ENCODE results near the gene MBNL2.

MBNL2 gene

DNA sequence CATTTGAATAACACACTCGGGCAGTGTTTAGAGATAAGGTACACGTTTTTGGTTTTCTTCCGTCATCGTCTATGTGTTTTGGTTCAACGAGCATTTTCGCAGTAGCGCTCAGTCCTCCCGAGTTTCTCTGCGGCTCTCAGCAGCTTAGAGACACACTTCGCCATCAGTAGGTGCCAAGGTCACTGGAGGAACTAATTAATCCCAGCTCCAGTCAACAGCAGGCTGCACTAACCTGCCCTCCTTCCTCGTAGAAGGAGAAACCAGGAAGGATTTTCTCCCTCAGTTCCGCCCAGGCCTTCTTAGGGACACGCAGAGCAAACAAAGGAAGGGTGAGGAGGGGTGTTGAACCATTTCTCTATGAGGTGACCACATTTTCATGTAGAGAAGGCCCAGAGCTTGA is 12.6 kb downstream of the MBNL2 start:
- peaks cover 97% of the 10 kb centered on the region for H3K79me2 ChIP-seq (ENCODE audit: low read length)
- H3K9me2 ChIP-seq (replicated peaks; ENCODE audit: insufficient read depth, low read length), result no peaks in the 10 kb centered on the region
- H3F3A ChIP-seq (ENCODE audit: insufficient read depth, low read length), result no peaks in the 10 kb centered on the region
- peaks cover 4% of the 10 kb centered on the region; the same call in 1 of the 2 replicates for H4K20me1 ChIP-seq (ENCODE audit: insufficient read depth, low read length)
- H3K4me2 ChIP-seq (ENCODE audit: low read depth, low read length), result no peak overlapping the region
- H3K27ac ChIP-seq (ENCODE audit: low read length), result no peak overlapping the region
- no peaks in the 10 kb centered on the region for H3K9me3 ChIP-seq (replicated peaks; ENCODE audit: insufficient read depth, low read length)
- DNase-seq, result no peak
- H3K27me3 ChIP-seq (replicated peaks; ENCODE audit: insufficient read depth, low read length), result no peaks in the 10 kb centered on the region
- H3K9ac ChIP-seq (ENCODE audit: low read length), result no peak overlapping the region
- no peak overlapping the region for H3K4me3 ChIP-seq (ENCODE audit: low read length)
- H2AFZ ChIP-seq (ENCODE audit: low read length), result no peak overlapping the region
- H3K36me3 ChIP-seq (replicated peaks; ENCODE audit: insufficient read depth, low read length), result no peaks in the 10 kb centered on the region
- H3K4me1 ChIP-seq (ENCODE audit: low read length), result no peaks in the 10 kb centered on the region
- TF ChIP-seq, protein P1, sequence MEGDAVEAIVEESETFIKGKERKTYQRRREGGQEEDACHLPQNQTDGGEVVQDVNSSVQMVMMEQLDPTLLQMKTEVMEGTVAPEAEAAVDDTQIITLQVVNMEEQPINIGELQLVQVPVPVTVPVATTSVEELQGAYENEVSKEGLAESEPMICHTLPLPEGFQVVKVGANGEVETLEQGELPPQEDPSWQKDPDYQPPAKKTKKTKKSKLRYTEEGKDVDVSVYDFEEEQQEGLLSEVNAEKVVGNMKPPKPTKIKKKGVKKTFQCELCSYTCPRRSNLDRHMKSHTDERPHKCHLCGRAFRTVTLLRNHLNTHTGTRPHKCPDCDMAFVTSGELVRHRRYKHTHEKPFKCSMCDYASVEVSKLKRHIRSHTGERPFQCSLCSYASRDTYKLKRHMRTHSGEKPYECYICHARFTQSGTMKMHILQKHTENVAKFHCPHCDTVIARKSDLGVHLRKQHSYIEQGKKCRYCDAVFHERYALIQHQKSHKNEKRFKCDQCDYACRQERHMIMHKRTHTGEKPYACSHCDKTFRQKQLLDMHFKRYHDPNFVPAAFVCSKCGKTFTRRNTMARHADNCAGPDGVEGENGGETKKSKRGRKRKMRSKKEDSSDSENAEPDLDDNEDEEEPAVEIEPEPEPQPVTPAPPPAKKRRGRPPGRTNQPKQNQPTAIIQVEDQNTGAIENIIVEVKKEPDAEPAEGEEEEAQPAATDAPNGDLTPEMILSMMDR (IDR thresholded peaks at IDR 0.05; ENCODE audit: low read length), result no peak
- TF ChIP-seq EZH2 (optimal IDR thresholded peaks at IDR 0.05; ENCODE audit: low read depth, low read length) (no peak), EZH2phosphoT487 (IDR thresholded peaks at IDR 0.05; ENCODE audit: low read length) (no peak)

DNA sequence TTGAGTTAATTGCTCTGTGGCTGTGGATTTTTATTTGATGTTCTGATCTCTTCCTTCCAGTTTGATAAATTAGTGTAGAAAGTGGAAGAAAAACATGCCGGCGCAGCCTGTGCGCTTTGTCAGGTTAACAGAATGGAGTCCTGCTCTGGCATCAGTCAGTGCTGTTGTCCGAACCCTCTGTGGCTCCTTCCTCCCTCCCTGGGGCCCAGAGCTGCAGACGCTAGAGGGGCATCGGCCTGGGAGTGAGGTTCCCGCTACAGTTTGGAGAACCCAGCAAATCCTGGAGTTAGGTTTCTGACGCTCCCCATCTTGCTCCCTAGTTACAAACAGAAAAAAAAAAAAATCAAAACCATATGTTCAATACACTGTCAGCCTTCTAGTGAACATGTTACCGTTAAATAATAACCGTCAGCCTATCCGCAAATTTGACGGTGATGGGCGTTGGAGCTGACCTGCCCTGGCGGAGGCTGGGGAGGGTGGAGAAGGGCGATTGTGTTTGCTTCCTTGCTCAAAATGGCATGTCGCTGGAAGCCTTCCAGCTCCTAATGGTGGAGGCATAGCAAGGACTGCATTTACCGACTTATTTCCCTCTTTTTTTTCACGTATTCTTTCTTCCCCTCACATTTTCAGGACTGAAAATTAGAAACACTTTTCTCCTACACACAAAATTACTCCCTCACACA is 13.6 kb downstream of the MBNL2 start:
- TF ChIP-seq, protein P1 (IDR thresholded peaks at IDR 0.05; ENCODE audit: low read length), result no peak
- TF ChIP-seq EZH2 (optimal IDR thresholded peaks at IDR 0.05; ENCODE audit: low read depth, low read length) (no peak), EZH2phosphoT487 (IDR thresholded peaks at IDR 0.05; ENCODE audit: low read length) (no peak)
- H3K4me1 ChIP-seq (ENCODE audit: low read length), result no peaks in the 10 kb centered on the region
- no peaks in the 10 kb centered on the region for H3K9me3 ChIP-seq (replicated peaks; ENCODE audit: insufficient read depth, low read length)
- no peaks in the 10 kb centered on the region for H3F3A ChIP-seq (ENCODE audit: insufficient read depth, low read length)
- H3K79me2 ChIP-seq (ENCODE audit: low read length), result peaks cover 97% of the 10 kb centered on the region
- H3K9me2 ChIP-seq (replicated peaks; ENCODE audit: insufficient read depth, low read length), result no peaks in the 10 kb centered on the region
- H3K27me3 ChIP-seq (replicated peaks; ENCODE audit: insufficient read depth, low read length), result no peaks in the 10 kb centered on the region
- H4K20me1 ChIP-seq (ENCODE audit: insufficient read depth, low read length), result peaks cover 4% of the 10 kb centered on the region; the same call in 1 of the 2 replicates
- H3K9ac ChIP-seq (ENCODE audit: low read length), result no peak overlapping the region
- no peak overlapping the region for H3K4me2 ChIP-seq (ENCODE audit: low read depth, low read length)
- H2AFZ ChIP-seq (ENCODE audit: low read length), result no peak overlapping the region
- no peak for DNase-seq
- no peak overlapping the region for H3K27ac ChIP-seq (ENCODE audit: low read length)
- no peak overlapping the region for H3K4me3 ChIP-seq (ENCODE audit: low read length)
- H3K36me3 ChIP-seq (replicated peaks; ENCODE audit: insufficient read depth, low read length), result no peaks in the 10 kb centered on the region

DNA sequence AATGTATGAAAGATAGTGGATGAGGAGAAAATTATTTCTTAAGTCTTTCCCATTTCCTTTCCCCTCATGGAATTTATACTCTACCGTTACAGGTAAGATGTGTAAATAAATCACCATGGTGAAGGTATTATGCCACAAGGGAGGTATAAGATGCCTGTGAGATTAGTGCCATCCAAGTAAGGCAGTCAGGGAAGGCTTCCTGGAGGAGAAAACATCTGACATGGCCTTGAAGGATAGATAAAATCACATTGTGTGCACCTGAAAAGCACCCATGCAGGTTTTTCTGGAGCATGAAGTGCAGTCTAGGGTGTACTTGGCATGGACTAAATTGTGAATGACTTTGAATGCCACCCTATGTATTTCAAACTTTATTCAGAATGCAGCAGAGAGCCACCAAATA is 15.3 kb downstream of the MBNL2 start:
- Histone ChIP-seq H3K27me3 (replicated peaks; ENCODE audit: insufficient read depth, low read length) (no peaks in the 10 kb centered on the region), H3K9me3 (replicated peaks; ENCODE audit: insufficient read depth, low read length) (no peaks in the 10 kb centered on the region), H3K4me3 (ENCODE audit: low read length) (no peak overlapping the region), H3K9ac (ENCODE audit: low read length) (no peak overlapping the region), H2AFZ (ENCODE audit: low read length) (no peak overlapping the region), H4K20me1 (ENCODE audit: insufficient read depth, low read length) (peaks cover 4% of the 10 kb centered on the region; the same call in 1 of the 2 replicates), H3K27ac (ENCODE audit: low read length) (no peak overlapping the region), H3K9me2 (replicated peaks; ENCODE audit: insufficient read depth, low read length) (no peaks in the 10 kb centered on the region), H3K36me3 (replicated peaks; ENCODE audit: insufficient read depth, low read length) (no peaks in the 10 kb centered on the region), H3K79me2 (ENCODE audit: low read length) (peaks cover 97% of the 10 kb centered on the region), H3K4me1 (ENCODE audit: low read length) (no peaks in the 10 kb centered on the region), H3K4me2 (ENCODE audit: low read depth, low read length) (no peak overlapping the region), H3F3A (ENCODE audit: insufficient read depth, low read length) (no peaks in the 10 kb centered on the region)
- TF ChIP-seq, protein P1 (IDR thresholded peaks at IDR 0.05; ENCODE audit: low read length), result no peak
- TF ChIP-seq EZH2 (optimal IDR thresholded peaks at IDR 0.05; ENCODE audit: low read depth, low read length) (no peak), EZH2phosphoT487 (IDR thresholded peaks at IDR 0.05; ENCODE audit: low read length) (no peak)
- no peak for DNase-seq

Data from MM.1S (cell line).